ENCODE measurements around the gene CTU2.

Gene CTU2

DNA sequence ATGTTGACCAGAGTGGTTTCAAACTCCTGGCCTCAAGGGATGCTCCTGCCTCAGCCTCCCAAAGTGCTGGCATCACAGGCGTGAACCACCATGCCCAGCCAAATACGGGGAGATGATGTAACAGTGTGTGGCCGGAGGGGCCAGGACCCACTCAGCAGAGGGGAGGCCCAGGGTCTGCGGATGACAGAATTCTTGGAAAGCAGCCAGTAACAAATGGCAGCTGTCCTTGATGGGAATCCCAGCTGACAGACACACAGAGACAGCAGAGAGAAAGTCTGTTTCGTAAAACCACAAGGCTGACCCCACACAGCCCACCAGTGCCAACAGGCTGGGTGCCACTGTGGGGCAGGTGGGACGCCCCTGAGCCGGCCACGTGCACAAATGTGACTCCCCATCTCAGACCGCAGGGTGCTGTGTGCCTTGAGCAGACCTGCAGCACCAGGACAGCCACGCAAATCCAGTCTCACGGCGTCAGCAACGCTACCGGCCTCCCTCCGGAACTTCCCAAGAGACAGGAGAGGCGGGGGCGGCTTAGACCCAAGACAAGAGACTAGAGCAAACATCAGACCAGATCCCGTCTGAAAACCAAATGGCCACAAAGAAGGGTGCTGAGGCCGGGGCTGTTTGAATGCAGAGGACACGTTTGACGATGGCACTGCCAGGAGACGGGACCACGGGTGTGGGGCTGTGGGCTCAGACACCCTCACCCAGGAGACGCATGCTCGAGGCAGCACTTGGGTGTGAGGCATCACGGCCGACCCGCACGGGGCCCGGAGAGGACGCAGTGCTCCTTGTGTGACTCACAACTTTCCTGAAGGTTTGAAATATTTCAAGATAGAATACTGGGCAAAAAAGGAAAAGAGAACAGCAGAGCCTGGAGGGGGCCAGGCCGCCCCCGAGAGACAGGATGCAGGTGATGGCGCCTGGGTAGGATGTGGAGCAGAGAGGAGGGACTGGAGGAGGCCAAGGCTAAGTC, 24.6 kb downstream of the CTU2 start:
- DNase-seq (ENCODE audit: low spot score): no peak

DNA sequence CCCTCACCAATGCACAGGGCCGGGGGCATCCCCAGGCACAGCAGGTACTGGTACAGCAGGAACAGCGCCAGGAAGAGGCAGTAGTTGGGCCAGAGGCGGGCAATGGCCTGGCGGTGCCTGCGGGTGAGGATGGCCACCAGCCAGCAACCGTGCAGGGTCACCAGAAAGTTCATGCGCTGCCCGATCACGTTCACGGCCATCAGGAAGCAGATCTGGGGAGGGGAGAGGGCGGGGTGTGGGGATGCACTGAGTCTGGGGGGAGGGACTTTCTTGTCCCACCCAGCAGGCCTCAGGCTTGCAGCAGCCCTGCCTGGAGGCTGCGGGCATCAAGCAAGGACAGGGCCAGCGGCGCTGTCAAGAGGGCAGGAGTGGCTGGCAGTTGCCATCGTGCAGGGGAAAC, 25.4 kb downstream of the CTU2 start:
- peak; percentile 91 for DNase-seq (ENCODE audit: low spot score)

DNA sequence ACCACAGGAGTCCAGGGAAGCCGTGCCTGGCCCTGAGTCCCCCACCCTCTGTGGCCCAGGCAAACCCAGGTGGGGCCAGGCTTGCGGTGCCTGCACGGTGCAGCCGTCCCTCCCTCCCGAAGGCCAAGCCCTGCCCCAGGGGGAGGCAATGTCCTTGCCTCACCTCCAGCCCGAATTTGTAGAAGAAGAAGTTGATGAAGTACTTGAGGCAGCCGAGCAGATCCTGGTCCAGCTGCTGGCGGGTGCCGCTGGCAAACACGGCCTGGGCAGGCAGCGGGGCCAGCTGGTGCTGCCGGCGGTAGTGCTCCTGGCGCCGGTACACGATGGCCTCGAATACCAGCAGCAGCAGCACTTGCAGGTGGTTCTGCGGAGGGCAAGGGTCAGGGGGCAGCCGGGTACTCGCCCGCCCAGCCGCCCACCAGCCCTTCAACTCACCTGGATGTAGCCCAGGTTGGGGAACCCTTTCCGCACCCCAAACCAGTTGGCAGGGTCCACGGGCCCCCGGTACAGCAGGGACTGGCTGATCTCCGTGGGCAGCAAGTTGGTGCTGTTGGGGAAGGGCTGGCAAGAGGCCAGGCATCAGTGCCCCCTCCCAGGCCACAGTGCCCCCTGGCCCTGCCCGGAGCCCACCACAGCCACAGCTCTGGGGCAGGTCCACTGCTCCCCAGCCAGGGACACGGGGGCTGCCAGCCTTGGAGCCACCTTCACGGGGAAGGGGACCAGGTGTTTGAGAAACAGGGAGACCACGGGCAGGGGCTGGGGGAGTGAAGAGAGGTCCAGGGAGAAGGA, 26.1 kb downstream of the CTU2 start:
- DNase-seq (ENCODE audit: low spot score): no peak

DNA sequence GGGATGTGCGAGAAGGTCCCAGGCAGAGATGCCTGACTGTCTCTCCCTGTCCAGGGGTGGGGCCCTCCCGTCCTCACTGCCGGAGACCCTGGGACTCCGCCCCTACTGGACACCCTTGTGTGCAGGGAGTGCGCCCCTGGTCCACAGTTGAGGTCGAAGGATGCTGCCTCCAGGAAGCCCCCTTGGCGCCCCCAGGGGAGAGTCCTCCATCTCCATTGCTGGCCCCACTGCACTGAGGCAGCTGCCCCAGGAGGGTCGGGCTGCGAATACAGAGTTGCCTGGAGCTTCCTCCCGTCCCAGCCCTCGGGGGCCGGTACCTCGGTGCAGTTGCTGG, 26.6 kb downstream of the CTU2 start:
- DNase-seq (ENCODE audit: low spot score): no peak

DNA sequence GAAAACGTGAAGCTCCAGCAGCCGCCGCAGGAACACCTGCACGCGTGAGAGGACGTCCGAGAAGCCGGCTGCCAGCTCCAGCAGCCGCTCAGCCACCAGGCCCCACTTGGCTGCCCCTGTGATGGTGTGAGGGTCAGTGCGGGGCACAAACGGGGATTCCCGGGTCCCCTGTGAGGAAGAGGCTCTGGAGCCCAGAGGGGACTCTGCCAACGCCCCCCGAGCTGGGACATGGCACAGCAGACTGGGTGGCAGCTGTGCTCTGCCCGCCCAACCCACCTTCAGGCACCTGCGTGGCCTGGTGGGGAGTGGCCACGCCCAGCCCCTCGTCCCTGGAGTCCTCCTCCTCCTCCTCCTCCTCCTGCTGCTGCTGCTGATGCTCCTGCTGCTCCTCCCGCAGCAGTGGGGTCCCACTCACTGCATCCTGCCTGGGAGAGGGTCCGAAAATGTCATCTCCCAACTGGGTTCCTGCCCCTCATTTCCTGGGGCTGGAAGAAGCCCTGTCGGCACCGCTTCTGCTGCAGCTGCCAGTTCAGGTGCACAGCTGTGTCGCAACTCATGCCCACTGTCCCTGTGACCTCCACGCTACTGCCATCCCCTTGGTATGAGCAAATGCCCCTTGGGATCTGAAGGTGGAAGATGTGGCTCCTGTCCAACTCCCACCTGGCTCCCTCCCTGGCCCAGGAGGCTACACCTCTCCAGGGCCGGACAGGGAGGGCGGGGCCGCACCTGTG, 27.5 kb downstream of the CTU2 start:
- DNase-seq (ENCODE audit: low spot score): no peak

DNA sequence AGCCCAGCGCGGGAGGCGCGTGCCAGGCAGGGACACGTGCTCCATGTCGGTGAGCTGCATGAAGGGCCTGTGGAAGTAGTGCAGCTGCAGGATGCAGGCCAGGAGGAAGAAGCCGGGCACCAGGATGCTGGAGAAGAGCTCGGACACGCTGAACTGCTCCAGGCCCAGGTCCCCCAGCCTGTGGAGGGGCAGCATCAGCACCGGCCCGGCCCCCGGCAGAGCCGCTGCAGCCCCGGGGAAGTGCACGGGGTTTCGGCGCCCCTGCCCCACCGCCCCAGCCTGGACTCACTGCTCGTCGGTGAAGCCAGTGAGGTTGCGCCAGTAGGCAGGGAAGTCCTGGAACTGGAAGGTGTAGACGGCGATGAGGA, 28.0 kb downstream of the CTU2 start:
- no peak for DNase-seq (ENCODE audit: low spot score)

DNA sequence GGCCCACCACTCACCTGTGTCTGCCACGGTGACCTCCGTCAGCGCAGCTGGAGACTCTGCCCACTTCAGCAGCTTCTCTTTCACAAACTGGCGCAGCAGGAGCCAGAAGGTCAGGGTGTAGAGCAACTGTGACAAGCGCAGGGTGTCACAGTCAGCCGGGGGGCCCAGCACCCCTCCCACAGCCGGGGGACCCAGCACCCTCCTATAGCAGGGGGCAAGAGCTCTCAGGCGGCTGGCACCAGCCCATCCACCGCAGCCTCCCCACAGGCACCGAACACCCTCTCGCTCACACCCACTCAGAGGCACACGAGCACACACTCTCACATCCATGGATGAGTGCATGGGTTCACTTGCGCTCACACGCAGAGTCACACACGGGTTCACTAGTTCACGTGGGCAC, 28.8 kb downstream of the CTU2 start:
- no peak for DNase-seq (ENCODE audit: low spot score)

DNA sequence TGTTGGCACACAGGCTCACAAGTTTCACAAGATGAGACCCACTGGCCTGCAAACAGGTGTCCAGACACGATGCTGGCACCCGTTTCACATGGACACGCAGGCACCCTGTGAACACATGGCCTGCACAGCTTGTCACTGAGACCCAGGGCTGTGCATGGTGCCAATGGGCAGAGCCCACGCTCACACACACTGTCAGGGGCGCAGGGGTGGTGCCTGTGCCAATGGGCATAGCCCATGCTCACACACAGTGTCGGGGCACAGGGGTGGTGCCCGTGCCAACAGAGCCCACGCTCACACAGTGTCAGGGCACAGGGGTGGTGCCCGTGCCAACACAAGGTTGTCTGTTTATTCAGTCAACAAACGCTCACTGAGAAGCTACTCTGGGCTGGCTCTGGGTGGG, 29.3 kb downstream of the CTU2 start:
- DNase-seq (ENCODE audit: low spot score): no peak

DNA sequence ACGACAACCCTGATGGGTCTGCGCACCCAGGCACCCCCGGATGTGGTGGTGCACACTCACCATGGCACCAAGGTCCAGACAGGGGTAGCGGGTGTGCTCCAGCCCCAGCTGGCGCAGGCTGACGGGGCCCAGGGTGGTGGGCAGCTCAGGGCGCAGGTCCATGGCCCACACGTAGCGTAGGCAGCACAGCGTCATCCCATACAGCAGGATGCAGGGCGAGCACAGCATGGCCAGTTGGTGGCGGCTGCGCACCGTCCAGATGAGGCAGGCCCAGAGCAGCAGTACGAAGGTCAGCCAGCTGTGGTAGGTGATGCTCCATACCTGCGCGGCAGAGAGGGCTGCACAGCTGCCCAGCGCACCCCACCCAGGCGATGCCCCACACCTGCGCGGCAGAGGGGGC, 29.8 kb downstream of the CTU2 start:
- no peak for DNase-seq (ENCODE audit: low spot score)

DNA sequence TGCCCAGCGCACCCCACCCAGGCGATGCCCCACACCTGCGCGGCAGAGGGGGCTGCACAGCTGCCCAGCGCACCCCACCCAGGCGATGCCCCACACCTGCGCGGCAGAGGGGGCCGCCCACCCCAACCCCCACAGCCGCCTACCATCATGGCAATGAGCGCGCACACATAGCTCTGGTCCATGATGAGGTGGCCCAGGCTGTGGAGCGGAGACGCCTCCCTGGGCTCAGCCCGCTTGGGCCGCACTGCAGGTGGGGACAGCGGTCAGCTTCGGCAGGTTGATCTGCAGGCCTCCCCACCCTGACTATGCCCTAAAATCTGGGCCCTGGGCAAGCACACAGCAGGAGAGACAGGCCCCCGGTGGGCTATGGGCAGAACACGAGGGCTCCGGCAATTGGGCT, 30.2 kb downstream of the CTU2 start:
- DNase-seq (ENCODE audit: low spot score): no peak

DNA sequence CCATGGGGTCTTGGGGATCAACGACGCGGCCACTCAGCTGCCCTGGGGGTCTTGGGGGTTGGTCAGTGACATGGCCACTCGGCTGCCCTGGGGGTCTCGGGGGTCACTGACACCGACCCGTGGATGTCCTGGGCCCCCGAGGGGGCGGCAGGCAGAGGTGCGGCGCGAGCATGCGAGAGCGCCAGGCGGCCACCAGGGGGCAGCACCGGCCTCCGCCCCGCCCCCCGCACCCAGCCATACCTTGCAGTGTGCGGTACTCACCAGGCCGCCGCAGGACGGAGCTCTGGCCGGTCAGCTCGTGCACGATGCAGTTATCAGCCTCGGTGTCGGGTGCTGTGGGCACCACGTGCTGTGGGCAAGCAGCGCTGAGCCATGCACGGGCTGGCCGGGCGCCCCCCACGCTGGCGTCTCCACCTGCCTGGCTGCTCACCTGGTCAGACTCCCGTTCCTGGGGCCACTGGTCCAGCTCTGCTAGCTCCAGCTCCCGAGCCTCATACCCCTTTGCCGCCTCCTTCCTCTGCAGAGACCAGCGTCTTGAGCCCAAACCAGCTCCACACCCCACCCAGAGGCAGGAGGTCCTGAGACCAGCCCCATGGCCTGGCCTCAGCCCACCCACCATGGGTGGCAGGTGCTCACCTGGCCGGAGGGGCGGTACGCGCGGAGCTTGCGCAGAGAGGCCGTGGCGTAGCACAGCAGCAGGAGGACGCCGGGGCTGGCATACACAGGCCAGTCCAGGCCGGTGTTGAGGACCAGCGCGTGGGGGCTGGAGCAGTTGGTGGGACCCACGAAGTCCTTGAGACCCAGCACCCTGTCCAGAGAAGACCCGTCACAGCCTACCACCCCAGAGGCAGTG, 31.2 kb downstream of the CTU2 start:
- peak; percentile 99 for DNase-seq (ENCODE audit: low spot score)

DNA sequence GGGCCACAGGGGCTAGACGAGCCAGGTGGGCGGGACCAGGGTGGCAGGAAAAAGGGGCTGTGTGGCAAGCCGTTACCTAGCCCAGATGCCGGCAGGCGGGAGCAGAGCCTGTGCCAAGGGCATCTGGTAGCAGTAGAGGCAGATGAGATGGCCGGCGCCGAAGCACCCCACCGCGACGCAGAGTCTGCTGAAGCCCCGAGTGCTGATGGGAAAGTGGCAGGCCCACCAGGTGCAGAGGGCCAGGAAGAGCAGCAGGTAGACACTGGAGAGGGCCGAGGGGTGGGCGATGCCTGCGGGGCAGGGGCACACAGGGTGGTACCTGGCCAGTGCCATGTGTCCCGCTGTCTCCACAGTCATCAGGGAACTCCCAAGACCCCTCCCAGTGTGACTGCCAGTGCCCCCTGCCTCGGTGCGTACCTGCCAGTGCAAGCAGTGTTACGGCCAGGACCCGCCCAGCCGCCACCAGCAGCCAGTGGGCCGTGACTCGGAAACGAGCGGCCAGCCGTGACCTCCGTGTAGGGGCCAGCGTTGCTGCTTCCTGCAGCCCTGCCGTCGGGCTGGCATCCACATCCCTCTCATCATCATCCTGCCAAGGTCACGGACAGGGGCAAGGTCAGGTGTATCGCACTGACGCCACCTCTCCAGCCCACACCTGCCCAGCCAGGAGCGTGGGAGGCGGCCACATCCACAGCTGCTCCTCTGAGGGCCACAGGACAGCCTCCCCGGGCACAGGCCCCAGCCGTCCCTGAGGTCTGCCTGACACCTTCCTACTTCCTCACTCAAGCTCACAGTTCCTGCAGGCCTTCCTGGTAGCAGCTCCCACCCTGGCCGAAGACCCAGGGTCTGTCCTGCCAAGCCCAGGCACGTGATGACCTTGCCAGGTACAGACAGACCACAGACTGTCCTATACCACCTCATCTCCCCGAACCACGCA, 32.1 kb downstream of the CTU2 start:
- DNase-seq (ENCODE audit: low spot score): no peak

DNA sequence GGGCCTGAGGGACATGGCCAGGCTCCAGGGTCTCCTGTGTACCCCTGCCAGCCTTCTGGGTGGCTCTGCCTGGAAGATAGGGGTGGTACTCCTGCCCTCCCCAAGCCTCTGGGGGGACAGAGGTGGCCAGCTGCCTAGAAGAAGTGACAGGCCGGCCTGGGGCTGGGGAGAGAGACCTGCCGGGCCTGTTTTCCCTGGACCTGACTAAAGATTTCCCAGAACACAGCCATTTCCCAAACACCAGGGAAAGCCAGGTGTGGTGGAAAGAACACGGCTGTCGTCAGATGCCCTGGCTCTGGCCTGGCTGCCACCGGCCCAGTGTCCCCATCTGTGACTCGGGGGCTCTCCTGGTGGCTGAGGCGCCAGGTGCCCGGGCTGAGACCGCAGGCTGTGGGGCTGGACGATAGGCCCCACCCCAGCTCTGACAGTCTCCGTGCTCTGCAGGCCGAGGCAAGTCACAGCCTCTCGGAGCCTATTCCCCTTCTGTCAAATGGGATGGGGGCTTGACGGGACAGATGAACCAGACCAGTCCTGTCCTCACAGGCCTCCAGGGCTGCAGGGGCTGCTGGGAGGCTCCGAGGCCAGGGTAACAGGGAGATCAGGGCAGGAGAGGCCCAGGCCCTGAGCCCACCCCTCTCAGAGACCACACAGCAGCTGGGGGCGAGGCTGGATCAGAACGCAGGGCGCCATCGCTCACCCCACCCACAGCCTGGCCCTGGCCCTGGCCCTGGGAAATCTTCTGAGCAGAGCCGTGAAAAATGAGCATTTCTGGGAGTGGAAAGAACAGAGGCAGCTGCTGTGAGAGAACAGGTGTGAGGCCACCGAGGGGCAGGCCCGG, 33.1 kb downstream of the CTU2 start:
- DNase-seq (ENCODE audit: low spot score): no peak

DNA sequence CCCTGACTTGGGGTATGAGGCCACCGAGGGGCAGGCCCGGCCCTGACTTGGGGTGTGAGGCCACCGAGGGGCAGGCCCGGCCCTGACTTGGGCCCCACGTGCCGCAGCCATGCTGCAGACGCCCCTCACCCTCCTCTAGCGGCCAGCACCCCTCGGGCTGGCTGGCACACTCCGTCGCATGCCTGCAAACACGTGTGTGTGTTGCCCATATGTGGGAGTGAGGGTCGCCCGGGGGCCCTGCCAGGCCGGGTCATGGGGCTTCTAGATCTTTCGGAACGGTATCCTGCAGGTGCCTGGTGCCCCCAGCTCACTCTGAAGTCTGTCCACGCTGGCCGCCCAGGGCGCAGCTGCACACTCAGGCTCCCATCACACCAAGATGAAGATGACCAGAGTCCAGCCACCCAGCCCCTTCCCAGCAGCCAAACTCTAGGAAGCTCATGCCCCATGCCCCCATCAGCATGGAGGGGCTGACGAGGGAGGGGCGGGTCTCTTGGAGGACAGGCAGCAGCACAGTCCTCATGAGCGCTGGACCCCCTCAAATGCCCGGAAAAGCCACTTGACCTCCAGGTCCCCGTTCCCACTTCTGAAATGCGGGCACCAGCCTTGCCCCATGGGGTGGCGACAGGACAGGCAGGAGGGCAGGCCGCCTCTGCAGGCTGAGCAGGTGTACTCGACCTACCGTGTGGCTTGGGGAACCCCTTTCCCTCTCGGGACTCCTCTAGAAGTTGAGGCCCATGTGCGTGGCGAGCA, 33.8 kb downstream of the CTU2 start:
- no peak for DNase-seq (ENCODE audit: low spot score)

DNA sequence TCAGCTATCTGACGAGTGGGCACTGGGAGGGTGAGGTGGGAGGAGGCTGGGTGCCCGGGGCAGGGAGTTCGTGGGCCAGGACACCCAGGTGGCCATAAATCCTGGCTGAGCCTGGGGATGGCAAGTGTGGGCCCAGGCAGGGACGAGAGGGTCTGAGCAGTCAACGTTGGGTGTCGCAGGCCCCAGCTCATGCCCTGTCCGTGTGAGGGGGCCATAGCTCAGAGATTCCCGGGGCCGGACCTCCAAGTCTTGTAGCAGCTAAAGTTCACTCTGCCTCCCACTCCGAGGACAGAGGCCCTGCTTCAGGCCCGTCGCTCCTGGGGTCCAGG, 34.4 kb downstream of the CTU2 start:
- no peak for DNase-seq (ENCODE audit: low spot score)

DNA sequence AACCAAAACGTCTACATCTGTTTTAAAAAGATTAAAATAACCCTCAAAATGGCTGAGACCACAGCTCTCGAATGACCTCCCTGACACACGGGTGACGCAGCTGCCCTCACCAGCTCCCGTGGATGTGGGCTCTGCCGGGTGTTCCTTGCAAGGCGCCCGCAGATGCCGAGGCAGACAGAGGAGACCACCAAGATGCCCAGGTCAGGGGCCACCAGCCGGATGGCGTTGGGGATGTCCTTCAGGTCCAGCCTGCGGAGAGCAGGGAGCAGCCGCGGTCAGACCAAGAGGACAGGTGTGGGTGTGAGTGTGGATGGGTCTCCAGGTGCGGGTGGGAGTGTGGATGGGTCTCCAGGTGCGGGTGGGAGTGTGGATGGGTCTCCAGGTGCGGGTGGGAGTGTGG, 35.1 kb downstream of the CTU2 start:
- DNase-seq (ENCODE audit: low spot score): no peak

DNA sequence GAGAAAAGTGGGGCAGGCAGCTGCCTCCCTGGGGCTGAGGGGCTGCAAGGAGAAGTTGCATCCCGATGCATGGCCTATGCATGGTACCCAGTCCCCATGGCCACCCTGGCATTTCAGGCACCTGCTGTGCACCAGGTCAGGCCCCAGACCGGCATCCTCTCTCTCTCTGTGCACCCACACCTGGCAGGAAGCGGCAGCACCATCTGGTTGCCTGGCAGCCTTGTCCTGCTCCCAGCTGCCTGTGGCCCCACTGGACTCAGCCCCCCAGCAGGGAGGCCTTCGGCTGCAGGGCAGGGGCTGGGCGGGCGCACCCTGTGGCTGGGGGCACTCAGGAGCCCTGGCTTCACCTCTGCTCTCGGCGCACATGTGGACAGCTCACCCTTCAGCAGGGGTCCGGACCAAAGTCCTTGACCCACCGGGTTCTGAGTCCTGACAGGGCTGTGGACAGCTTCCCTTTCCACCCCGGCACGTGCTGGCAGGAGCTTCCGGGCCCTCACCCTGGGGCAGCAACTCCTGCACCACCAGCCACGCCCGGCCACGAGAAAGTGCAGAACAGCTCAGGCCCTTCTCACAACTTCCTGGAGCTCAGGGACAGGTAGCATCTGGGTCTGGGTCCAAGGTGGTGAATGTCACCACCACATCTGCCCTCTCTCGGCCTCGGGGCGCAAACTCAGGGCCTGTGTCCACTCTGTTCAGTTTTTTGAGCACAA, 36.7 kb downstream of the CTU2 start:
- no peak for DNase-seq (ENCODE audit: low spot score)
